T-helper 17 cell (primary cell): ENCODE results near the gene BLNK. TPM values are rescaled to one million over a fixed set of nuclear protein-coding genes. Genes with fewer than 3 reads are reported as not detected.

Source experiments
- ATAC-seq: fragments of 150-1000 bp; cut with Tn5 transposase; 2 replicates; pipeline ENCODE4 v1.10.0; 2021; ENCODE audit warnings: mild to moderate bottlenecking, moderate library complexity
- DNase-seq, 3 donors: peaks; one replicate each; pipeline versions ENCODE4 v3.0.0 to v3.0.0-alpha.2; 2020 to 2021
- H3K9me3 ChIP-seq: one replicate; pipeline ENCODE4 v1.7.0; 2013; ENCODE audit warnings: low read length, mild to moderate bottlenecking; ENCODE audit not compliant: control insufficient read depth, poor library complexity, severe bottlenecking
- H3K27ac Mint-ChIP-seq: one replicate; pipeline ENCODE4 v1.8.0; 2022; ENCODE audit warnings: mild to moderate bottlenecking, moderate library complexity, mixed read lengths
- H3K27me3 Mint-ChIP-seq: one replicate; pipeline ENCODE4 v1.8.0; 2022; ENCODE audit warnings: mixed read lengths
- H3K36me3 Mint-ChIP-seq: one replicate; pipeline ENCODE4 v1.8.0; 2022; ENCODE audit warnings: low read depth, mixed read lengths
- H3K4me1 Mint-ChIP-seq: one replicate; pipeline ENCODE4 v1.8.0; 2022; ENCODE audit warnings: mild to moderate bottlenecking, mixed read lengths
- H3K4me3 Mint-ChIP-seq: one replicate; pipeline ENCODE4 v1.8.0; 2022; ENCODE audit warnings: mild to moderate bottlenecking, moderate library complexity, mixed read lengths
- total RNA-seq, 4 donors: library from RNA in 2 of 4; stranded (reverse) in 2 of 4; gene quantifications; one replicate each; pipeline ENCODE4 v1.2.3 and lab custom pipeline; 2022 to 2026

BLNK gene
- total RNA-seq, 2 donors from 2014 or later, result 3.6 TPM; not detected in 1

- Mint-ChIP-seq H3K4me1 (no peaks in the 10 kb centered on the region), H3K36me3 (peaks cover 2% of the 10 kb centered on the region), H3K4me3 (no peak overlapping the region), H3K27me3 (peaks cover 32% of the 10 kb centered on the region), H3K27ac (no peak overlapping the region)
- DNase-seq (no peak), ATAC-seq (no peak)
- H3K9me3 ChIP-seq, result no peaks in the 10 kb centered on the region
Measured at GRCh38 chr10:96281444-96282029, 10.2 kb upstream of the BLNK start.

DNA sequence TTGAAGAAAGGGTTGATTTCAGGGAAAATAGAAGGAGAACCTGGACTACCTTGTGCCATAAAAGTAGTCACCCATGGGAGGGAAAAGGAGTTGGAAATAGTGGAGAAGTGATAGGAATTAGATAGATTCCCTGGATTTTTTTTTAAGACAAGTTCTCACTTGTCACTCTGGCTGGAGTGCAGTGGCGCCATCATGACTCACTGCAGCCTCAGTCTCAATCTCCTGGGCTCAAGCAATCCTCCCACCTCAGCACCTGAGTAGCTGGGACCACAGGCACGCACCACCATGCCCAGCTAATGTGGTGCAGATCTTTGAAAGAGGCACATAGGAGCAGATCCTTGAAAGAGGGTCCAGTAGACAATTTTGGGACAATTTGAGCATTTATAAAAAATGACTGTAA, 9.5 kb upstream of the BLNK start:
- peaks cover 2% of the 10 kb centered on the region for H3K36me3 Mint-ChIP-seq
- H3K27ac Mint-ChIP-seq, result no peak overlapping the region
- DNase-seq, result no peak
- no peaks in the 10 kb centered on the region for H3K4me1 Mint-ChIP-seq
- peaks cover 33% of the 10 kb centered on the region for H3K27me3 Mint-ChIP-seq
- H3K9me3 ChIP-seq, result no peaks in the 10 kb centered on the region
- ATAC-seq, result no peak
- no peak overlapping the region for H3K4me3 Mint-ChIP-seq

DNA sequence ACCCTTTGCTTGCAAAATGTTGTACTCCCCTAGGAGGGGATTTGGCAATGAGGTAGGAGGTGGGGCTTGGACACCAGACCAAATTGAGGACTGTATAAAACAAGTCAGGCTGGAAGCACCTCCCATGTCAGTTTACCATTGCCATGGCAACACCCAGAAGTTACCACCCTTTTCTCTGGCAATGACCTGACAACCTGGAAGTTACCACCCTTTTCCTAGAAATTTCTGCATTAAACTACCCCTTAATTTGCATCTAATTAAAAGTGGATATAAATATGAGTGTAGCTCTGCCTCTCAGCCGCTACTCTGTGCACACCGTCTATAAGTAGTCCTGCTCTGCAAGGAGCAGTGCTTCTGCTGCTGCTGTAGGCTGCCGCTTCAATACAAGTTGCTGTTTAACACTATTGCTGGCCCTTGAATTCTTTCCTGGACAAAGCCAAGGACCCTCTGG, 7.8 kb upstream of the BLNK start:
- Mint-ChIP-seq H3K4me1 (no peaks in the 10 kb centered on the region), H3K27me3 (peaks cover 37% of the 10 kb centered on the region), H3K27ac (no peak overlapping the region), H3K36me3 (peaks cover 2% of the 10 kb centered on the region), H3K4me3 (no peak overlapping the region)
- DNase-seq (no peak), ATAC-seq (no peak)
- H3K9me3 ChIP-seq, result no peaks in the 10 kb centered on the region

- Mint-ChIP-seq H3K36me3 (peaks cover 2% of the 10 kb centered on the region), H3K27ac (no peak overlapping the region), H3K27me3 (peaks cover 31% of the 10 kb centered on the region), H3K4me3 (no peak overlapping the region), H3K4me1 (no peaks in the 10 kb centered on the region)
- ATAC-seq (no peak), DNase-seq (no peak)
- no peaks in the 10 kb centered on the region for H3K9me3 ChIP-seq
Measured at GRCh38 chr10:96276831-96277230, 5.5 kb upstream of the BLNK start.

- H3K27ac Mint-ChIP-seq, result no peak overlapping the region
- H3K4me1 Mint-ChIP-seq, result no peaks in the 10 kb centered on the region
- no peaks in the 10 kb centered on the region for H3K9me3 ChIP-seq
- DNase-seq (no peak), ATAC-seq (no peak)
- peaks cover 2% of the 10 kb centered on the region for H3K36me3 Mint-ChIP-seq
- peaks cover 31% of the 10 kb centered on the region for H3K27me3 Mint-ChIP-seq
- H3K4me3 Mint-ChIP-seq, result no peak overlapping the region
Measured at GRCh38 chr10:96276426-96276825, 5.1 kb upstream of the BLNK start.

GRCh38 chr10:96275685-96276418, 4.5 kb upstream of the BLNK start:
- Mint-ChIP-seq H3K27me3 (peaks cover 31% of the 10 kb centered on the region), H3K27ac (no peak overlapping the region), H3K4me3 (no peak overlapping the region), H3K4me1 (no peaks in the 10 kb centered on the region), H3K36me3 (peaks cover 2% of the 10 kb centered on the region)
- ATAC-seq (no peak), DNase-seq (no peak)
- H3K9me3 ChIP-seq, result no peaks in the 10 kb centered on the region

GRCh38 chr10:96272316-96273280, 1.2 kb upstream of the BLNK start:
- Mint-ChIP-seq H3K4me1 (no peaks in the 10 kb centered on the region), H3K4me3 (peak overlapping the region; percentile 47), H3K27me3 (peaks cover 32% of the 10 kb centered on the region), H3K27ac (peak overlapping the region; percentile 21), H3K36me3 (no peaks in the 10 kb centered on the region)
- DNase-seq (no peak), ATAC-seq (no peak)
- H3K9me3 ChIP-seq, result no peaks in the 10 kb centered on the region

GRCh38 chr10:96270571-96270970, 798 bp downstream of the BLNK start:
- Mint-ChIP-seq H3K27ac (no peak overlapping the region), H3K27me3 (peaks cover 40% of the 10 kb centered on the region), H3K4me1 (peaks cover 2% of the 10 kb centered on the region), H3K4me3 (no peak overlapping the region), H3K36me3 (no peaks in the 10 kb centered on the region)
- ATAC-seq, result no peak
- no peaks in the 10 kb centered on the region for H3K9me3 ChIP-seq
- no peak for DNase-seq

- peaks cover 42% of the 10 kb centered on the region for H3K27me3 Mint-ChIP-seq
- peak overlapping the region; percentile 10 for H3K4me3 Mint-ChIP-seq
- H3K9me3 ChIP-seq, result no peaks in the 10 kb centered on the region
- no peak overlapping the region for H3K27ac Mint-ChIP-seq
- DNase-seq, result no peak
- ATAC-seq, result no peak
- H3K36me3 Mint-ChIP-seq, result no peaks in the 10 kb centered on the region
- H3K4me1 Mint-ChIP-seq, result peaks cover 2% of the 10 kb centered on the region
Measured at GRCh38 chr10:96269438-96270300, 1.7 kb downstream of the BLNK start.

GRCh38 chr10:96268341-96268909, 2.9 kb downstream of the BLNK start:
- peaks cover 2% of the 10 kb centered on the region for H3K4me1 Mint-ChIP-seq
- H3K4me3 Mint-ChIP-seq, result no peak overlapping the region
- H3K36me3 Mint-ChIP-seq, result no peaks in the 10 kb centered on the region
- peaks cover 52% of the 10 kb centered on the region for H3K27me3 Mint-ChIP-seq
- ATAC-seq (no peak), DNase-seq (no peak)
- no peak overlapping the region for H3K27ac Mint-ChIP-seq
- no peaks in the 10 kb centered on the region for H3K9me3 ChIP-seq

- no peaks in the 10 kb centered on the region for H3K9me3 ChIP-seq
- Mint-ChIP-seq H3K27ac (no peak overlapping the region), H3K36me3 (no peaks in the 10 kb centered on the region), H3K27me3 (peaks cover 59% of the 10 kb centered on the region), H3K4me3 (no peak overlapping the region), H3K4me1 (peaks cover 2% of the 10 kb centered on the region)
- ATAC-seq (no peak), DNase-seq (no peak)
Measured at GRCh38 chr10:96267234-96267705, 4.1 kb downstream of the BLNK start.

- Mint-ChIP-seq H3K27ac (no peak overlapping the region), H3K4me1 (peaks cover 2% of the 10 kb centered on the region), H3K36me3 (no peaks in the 10 kb centered on the region), H3K27me3 (peaks cover 59% of the 10 kb centered on the region), H3K4me3 (no peak overlapping the region)
- ATAC-seq, result no peak
- no peaks in the 10 kb centered on the region for H3K9me3 ChIP-seq
- no peak for DNase-seq
Measured at GRCh38 chr10:96266118-96266770, 5.1 kb downstream of the BLNK start.
